Posterior vena cava (tissue), 2 donors: ENCODE measurements around the gene ING2. TPM values are rescaled to one million over a fixed set of nuclear protein-coding genes. Genes with fewer than 3 reads are reported as not detected.

Experiments
- DNase-seq: peaks from one replicate; pipeline ENCODE4 v3.0.0-alpha.2; 2020; ENCODE audit warnings: low spot score
- intact Hi-C, 2 donors: fragments of 100-400 bp; cut with DNase I; formaldehyde crosslinking; loops; one replicate each; pipeline versions ENCODE4 v1.14.1 to v1.14.2; 2022 to 2023
- total RNA-seq, 2 donors: library from RNA; stranded (reverse); fragmentation: NEBNext Ultra II Directional; extraction: Animal tissue kit (Norgen Biotek cat#: 25700); gene quantifications; one replicate each; pipeline ENCODE4 v1.2.1, GENCODE V29; 2021
- donor health status: DM: yes; HTN: yes; CAD: no.
- donor health status: DM: yes; HTN: yes; CAD: no.

The ING2 gene
- total RNA-seq, 2 donors from 2014 or later: 9.2 to 11.8 TPM

DNA sequence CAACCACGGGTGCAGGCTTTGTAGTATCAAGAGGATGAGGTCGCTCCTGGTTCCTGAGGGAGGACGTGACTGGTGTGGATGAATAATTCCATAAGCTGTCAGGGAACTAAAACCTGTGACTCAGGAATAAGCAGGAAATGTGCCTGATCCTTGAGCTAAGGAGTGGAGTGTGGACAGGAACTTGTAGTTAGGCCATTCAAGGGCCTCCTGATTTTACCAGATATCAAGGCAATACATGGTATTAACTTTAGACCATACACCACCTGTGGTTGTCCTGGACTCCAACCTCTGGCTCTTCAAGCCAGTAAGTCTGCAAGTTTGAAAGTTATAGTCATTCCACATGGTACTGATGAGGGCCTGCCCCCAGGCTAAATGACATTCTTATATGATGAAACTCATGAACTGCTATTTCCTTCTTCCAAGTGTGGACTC lies 12.1 kb upstream of the ING2 start:
- intact Hi-C loops: no loop called here
- DNase-seq: no peak

DNA sequence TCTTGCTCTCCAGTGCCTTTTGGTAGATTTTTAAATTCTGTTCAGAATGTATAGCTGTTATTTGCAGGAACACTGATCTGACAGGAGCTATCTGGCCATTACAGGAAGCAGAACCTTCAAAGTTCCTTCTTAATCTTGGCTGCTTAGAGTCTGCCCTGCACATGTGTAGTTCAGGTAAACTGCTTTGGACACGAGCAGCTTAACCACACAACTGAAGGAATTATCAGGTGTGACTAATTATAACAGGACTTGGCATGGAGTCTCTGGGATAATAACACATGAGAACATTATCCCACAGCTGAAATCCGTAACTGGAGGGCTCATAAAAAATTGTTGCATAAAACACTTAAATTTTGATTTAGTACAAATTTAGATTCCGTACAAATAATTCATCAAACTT lies 11.6 kb upstream of the ING2 start:
- DNase-seq: no peak
- intact Hi-C loops: no loop called here

DNA sequence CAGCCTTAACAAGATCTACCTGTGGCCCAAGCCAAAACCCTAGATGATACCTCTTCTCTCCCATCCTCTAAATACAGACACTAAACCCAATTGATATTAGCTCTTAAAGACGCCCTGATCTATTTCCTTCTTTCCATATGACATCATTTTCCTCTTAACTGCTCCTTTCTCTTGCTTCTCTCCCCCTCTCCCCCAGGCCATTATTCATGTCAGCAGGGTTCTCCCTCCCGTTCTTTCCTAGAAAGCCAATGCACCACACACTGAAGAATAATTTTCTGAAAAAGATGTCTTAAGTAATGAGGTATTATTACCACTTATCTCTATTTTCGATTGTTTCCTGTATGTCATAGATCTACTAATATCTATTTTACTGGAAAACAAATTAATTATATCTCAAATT lies 9.7 kb upstream of the ING2 start:
- no peak for DNase-seq
- intact Hi-C loops: no loop called here

DNA sequence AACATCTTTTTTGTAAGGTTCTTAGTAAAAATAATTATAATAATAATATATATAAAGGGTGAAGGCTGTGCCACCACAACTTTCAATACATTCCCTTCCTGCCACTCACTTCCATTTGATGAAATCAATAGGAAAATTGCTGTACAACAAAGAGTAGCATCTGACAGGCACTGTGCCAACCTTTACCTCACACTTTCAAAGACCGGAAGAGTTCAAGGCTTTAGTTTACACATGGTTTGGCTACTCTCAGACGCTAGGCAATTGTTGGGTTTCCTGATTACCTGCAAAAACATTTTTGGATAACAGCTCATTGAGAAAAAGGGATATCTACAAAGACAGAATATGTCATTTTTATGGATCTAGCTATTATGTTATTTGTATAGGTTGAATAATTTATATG lies 5.5 kb upstream of the ING2 start:
- no peak for DNase-seq
- intact Hi-C loops: no loop called here

DNA sequence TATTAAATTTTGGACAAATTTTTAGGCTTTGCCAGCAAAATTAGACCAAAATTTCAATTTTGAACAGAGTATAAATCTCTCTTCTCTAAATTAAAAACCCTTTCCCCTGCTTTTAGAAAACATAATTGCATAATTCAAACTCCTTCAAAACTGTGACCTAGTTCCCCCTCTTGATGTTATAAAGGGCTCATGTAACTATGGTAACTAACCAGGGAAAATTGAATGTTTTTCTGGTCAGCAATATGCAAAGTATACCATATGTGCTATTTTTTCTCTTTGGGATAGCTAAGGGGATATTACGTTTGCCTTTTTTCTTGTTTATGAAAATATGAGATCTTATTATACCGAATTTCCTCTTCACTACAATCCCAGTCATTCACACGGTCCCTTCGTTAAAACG lies 5.1 kb upstream of the ING2 start:
- intact Hi-C loops: loop anchor here in 1 of 2 donors (5.0 to 10.0 kb wide), 2 partner anchors 55 to 158 kb away; partner anchors contain the start of genes CDKN2AIP, RWDD4 and TRAPPC11
- no peak for DNase-seq

DNA sequence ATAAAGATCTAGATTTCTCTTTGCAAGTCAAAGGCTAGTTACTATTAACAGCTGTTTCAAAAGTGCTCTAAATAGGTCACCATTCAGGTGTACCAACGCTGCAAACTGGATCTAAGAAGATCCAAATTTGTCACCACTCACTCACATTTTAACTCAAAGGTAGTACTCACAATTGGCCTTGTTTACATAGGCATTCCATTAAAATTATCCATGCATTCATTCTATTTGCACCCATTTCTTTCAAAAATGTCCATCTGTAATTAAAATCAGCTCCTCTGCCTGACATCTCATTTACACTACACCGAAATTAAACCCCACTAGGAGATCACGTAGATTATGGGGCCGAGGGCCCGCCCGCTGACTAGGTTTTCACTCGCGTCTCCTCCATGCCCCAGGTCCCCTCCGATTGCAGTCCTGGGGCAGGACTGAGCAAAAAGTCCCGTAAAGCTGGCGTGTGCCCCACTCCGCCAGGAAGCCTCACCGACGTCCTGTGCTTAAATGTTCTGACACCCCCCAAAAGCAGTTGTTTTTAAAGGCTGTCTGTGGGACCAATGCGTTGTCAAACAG lies 1.3 kb upstream of the ING2 start:
- intact Hi-C loops: loop anchor here in 1 of 2 donors (5.0 to 10.0 kb wide), 2 partner anchors 59 to 154 kb away; partner anchors contain the start of genes CDKN2AIP, RWDD4 and TRAPPC11
- DNase-seq: no peak

DNA sequence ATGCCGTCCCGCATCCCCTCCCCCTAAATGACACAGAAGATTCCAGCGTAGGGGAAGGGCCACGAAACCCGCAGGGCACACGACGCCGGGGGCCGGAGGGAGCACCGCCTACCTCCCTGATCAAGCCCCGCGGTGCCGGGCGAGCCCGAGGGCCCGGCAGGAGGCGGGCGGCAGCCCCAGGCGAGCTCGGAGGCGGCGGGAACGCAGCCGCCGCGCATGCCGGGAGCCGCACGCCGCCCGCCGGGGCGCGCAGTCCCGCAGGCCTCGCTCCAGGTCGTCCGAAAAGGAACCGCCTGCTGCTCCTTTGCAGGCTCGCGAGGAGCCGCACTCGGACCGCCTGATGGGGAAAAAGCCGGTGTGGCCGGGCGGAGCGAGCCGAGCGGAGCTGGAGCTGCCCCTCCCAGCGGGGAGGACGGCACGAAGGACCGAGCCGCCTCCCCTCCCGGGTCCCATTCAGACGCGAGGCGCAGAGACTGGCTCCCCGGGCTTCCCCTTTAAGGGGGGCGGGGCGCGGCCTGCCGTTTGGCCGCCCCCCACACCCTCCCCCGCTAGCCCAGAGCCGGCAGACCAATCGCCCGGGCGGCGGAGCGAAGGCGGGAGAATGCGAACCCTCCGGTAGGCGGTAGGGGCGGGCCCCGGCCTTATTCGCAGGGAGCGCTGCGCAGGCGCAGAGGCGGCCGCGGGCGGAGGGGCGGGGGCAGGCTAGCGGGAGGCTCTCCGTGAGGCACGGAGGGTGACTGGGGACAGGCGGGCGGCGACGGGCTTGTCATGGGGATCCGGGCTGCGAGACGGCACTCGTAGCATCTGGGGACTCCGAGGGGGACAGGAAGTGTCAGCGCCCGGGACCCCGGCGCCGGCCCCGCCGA lies 561 bp upstream of the ING2 start:
- intact Hi-C loops: loop anchor here in 1 of 2 donors (5.0 to 10.0 kb wide), 2 partner anchors 59 to 153 kb away; partner anchors contain the start of genes CDKN2AIP, RWDD4 and TRAPPC11
- peak; percentile 100 for DNase-seq

DNA sequence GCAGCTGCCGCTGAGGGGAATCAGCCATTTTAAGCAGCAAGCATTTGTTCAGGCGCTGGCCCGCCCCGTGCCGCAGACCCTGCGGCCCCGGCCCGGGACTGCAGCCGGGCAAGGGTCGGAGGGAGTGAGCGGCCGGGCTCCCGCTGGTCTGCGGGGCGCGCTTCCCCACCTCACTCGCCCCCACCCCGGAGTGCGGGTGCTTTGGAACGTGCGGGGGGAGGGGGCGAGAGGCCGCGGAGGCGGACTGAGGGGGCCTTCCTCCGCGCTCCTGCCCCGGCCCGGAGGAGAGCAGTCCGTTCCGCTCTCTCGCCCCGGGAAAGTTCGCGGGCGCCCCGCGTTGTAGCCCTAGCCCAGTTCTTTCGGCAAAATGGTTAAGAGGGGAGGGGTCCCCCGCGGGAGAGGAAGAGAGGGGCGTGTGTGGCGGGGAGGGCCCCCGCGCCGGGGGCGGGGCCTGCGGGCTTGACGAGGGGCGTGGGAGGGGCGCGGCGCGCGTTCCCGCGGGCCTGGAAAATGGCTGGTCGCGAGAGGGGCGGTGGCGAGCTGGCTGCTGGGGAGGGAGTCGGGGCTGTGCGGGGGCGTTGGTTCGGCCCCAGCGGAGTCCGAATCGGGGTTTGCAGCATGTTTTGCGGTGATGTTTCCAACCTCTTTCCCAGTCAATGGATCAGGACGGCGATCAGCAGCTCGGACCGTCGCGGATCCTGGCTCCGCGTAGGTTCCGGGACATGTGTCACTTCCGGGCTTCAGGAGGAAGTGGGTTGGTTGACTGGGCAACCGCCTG lies 942 bp downstream of the ING2 start:
- intact Hi-C loops: loop anchor here in 1 of 2 donors (10.0 kb wide), 1 partner anchor 61 kb away; the partner anchor contains the start of gene CDKN2AIP
- DNase-seq: peak; percentile 96

DNA sequence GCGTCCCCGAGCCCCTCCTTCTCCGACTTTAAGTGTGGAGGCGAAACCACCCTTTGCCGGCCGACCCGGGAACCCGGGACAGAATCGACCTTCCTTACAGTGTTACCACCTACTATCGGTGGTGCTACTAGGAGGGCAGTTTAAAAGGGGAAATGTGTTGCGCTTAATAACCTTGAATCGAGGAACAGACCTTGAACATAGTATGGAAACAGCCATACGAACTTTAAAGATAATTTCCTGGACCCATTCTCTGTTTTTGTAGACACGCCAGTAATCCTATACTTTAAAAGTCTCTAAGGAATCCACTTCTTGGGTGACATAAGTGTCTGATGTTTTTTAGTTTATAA lies 1.5 kb downstream of the ING2 start:
- DNase-seq: no peak
- intact Hi-C loops: loop anchor here in 1 of 2 donors (10.0 kb wide), 1 partner anchor 62 kb away; the partner anchor contains the start of gene CDKN2AIP

DNA sequence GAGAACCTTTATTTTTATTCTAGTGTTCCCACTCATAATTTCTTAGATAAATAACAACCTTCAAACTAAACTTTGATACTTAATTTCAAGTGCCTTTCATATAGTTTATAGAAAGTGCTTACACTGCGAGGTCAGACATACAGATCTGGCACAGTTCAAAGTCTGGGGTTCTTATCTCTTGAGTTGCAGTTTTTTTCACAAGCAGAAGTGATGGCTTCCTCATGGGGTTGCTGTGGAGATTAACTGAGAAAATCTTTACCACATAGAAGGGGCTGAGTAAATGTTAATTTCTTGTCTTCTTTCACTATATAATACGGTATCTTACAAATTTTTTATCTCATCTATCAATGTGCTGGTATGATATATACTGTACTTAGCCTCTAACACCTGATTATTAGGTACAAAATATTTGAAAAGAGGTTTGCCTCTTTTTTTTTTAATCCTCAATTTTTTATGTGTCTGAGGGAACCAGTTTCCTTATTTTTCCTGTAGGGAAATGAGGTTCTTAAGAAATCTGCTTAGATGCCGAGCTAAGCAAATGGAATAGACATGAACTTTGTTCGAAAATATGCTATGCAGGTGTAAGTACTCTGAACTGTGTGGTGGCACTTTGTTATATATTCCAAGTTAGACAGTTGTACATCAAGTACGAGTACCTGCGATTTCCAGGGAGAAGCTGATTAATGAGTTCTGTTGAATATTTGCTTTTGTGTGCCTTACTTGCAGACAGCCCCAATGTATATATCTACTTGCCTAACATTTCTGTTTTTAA lies 3.3 kb downstream of the ING2 start:
- intact Hi-C loops: loop anchor here in 1 of 2 donors (10.0 kb wide), 1 partner anchor 63 kb away; the partner anchor contains the start of gene CDKN2AIP
- no peak for DNase-seq

DNA sequence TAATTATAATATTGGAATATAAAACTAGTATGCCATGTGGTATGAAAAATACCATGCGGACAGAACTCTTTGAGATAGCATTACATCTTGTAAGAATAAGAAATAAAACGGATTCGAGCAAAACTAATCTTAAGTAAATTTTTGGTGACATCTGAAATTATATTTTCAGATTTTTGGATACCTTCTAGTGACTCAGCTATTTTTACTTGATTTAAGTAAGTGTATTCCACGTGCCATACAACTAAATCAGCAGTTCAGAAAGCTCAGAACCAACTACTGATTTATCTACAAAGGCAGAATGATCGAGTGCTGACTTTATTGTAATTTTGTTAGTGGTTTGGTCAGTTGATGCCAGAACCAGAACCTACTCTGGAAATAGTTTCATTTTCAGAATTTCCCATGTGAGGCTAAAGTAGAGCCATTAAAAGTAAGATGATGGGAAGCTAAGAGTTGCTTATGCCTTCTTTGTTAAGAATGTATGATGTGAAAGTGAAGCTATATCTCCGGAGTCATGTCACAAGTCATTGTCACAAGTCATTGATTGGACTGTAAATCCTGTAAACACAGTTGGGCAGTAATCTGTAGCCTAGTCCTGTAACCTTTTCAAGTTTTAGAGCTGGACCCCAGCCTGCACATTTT lies 4.0 kb downstream of the ING2 start:
- no peak for DNase-seq
- intact Hi-C loops: loop anchor here in 1 of 2 donors (10.0 kb wide), 1 partner anchor 64 kb away; the partner anchor contains the start of gene CDKN2AIP

DNA sequence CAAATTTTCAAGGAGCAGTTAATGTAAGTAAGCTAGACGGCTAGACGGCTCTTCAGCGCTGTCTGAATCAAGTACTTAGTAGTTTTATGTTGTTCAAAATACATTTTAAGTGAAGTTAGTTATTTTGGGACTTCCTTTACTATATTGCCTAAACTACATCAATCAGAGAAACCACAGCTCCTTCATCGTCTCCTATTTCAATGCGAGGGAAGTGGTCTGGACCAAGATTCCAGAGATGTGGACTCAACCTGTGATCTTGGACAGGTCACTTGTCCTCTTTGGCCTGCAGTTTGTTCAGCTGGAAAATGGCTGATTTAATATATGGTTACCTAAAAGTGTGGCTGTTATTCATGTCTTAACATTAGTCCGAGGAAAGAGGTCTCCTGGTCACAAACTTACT lies 10.6 kb downstream of the ING2 start:
- no peak for DNase-seq
- intact Hi-C loops: no loop called here

DNA sequence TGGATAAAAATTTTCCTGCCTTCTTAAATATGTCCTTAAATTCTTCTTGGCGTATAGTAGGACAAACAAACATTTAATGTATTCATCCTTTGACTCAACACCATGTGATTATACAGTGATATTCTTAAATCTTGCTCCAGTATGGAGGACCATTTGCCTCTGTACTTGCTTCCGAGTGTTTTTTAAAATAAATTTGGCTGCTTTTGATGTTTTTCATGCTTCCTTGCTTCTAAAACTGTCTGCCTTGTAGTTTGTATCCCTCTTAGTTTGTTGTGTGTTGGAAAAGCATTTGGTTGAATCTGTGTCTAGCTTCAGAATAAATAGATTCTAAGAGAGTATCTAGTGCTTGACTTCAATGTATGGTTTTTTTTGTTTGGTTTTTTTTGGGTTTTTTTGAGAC lies 12.3 kb downstream of the ING2 start:
- intact Hi-C loops: no loop called here
- no peak for DNase-seq

DNA sequence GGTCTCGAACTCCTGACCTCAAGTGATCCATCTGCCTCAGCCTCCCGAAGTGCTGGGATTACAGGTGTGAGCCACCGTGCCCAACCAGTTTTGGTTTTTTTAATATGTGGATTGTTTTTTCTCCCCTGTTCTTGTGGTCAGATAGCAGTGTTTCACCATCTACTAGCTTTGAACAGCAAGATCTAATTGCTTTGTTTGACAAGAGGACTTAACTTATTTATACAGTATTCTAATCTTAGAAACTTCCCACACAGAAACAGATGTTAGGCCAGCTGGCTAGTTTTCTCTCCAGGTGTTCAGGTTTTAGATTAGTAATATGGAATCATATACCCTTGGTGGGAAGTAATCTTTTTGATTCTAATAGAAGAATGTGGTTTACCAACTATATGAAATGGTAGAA lies 12.9 kb downstream of the ING2 start:
- no peak for DNase-seq
- intact Hi-C loops: no loop called here

DNA sequence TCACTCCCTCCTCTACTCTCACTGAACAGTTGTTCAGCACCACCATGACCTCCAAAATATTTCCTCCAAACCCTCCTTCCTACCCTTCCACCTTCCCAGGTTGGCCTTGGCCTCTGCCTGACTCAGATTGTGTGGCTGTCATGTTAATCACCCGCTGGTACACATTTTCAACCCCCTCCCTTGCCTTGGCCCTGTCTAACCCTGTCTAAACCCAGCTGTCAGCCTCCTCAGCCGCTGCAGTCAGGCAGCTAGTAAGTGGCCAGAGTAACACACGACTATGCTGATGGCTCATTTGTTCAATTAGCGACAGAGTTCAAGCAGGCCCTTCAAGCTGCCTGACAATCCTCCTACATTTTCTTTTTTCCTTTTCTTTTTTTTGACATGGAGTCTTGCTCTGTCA lies 18.0 kb downstream of the ING2 start:
- no peak for DNase-seq
- intact Hi-C loops: no loop called here

DNA sequence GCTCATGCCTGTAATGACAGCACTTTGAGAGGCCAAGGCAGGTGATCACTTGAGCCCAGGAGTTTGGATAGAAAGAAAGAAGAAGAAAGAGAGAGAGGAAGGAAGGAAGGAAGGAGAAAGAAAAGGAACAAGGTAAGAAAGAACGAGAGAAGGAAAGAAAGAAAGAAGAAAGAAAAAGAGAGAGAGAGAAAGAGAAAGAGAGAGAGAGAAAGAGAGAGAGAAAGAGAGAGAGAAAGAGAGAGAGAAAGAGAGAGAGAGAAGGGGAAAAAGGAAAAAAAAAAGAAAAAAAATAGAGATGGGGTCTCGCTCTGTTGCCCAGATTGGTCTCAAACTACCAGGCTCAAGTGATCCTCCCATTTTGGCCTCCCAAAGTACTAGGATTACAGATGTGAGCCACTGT lies 22.5 kb downstream of the ING2 start:
- no peak for DNase-seq
- intact Hi-C loops: no loop called here

DNA sequence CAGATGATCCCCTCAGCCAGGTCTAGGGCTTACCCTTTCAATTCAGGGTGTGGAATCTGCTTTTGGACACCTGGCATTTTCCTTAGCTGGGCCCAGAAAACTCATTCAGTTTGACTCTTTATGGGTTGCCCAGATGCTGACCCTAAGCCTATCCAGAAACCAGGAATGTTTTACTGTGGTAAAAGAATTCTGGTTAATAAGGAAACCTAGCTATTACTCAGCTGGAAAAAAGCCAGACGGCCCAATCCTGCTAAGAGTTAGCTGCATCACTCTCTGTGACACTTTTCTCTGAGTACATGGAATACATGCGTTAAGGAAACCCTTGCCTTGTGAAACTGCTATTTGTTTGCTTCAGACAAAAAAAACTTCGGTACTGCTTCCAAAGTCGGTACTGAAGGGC lies 28.0 kb downstream of the ING2 start:
- no peak for DNase-seq
- intact Hi-C loops: no loop called here

DNA sequence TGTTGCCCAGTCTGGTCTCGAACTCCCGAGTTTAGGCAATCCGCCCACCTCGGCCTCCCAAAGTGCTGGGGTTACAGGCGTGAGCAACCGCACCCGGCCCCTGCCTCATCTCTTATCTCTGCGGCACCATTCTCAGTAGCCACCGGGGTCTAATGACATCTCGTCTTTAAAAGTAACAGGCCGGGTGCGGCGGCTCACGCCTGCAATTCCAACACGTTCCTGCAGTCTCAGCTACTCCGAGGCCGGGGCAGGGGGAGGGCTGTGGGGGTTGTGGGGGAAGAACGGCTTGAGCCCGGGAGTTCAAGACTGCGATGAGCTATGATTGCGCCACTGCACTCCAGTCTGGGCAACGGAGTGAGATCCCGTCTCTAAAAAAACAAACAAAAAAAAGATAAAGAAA lies 28.8 kb downstream of the ING2 start:
- DNase-seq: no peak
- intact Hi-C loops: no loop called here
